GM18507 (cell line): Measurements from ENCODE around the gene BBS1.
A peak's percentile ranks its signal among the peaks of the same experiment; 100 is the strongest.
"Not testable (repeated sequence)": the region's sequence is repeated elsewhere in the genome, so short reads cannot be mapped to it uniquely, and the experiment has no call there.

Source experiments
- DNase-seq: peaks from one replicate; pipeline ENCODE4 v3.0.0; 2011; ENCODE audit warnings: low read depth; ENCODE audit not compliant: insufficient read length; ENCODE audit errors: extremely low spot score
- FAIRE-seq: peaks from 2 replicates; lab custom pipeline; 2011; peaks lifted over from hg19 to GRCh38; lab: Jason Lieb, UNC

Gene BBS1

DNA sequence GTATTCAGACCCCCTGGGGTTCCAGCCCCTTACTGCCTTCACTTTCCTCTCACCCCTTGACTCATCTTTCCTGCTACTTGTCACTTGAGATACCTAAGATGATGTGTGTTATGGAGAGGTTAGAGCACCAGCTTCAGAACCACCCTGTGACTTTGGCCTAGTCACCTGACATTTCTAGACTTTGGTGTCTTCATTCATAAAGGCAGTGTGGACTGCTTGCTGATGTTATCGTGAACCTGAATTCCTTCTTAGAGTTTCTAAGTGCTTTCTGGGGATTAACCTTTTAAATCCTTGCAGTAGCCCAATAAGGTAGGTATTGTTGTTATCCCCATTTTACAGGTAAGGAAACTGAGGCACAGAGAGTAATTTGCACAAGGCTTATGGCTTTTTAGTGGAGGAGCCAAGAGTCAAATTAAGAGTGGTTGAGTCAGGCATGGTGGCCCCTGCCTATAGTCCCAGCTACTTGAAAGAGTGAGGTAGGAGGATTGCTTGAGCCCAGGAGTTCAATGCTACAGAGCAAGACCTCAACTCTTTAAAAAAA is 5.1 kb upstream of the BBS1 start:
- FAIRE-seq (no peak), DNase-seq (no peak)

- DNase-seq (no peak), FAIRE-seq (no peak)
Observed at GRCh38 chr11:66509131-66509561, 1.3 kb upstream of the BBS1 start.

GRCh38 chr11:66510990-66511339 is 530 bp downstream of the BBS1 start:
- no peak for DNase-seq
- FAIRE-seq, result no peak

- no peak for FAIRE-seq
- DNase-seq, result no peak
Observed at GRCh38 chr11:66523611-66524010, 13.2 kb downstream of the BBS1 start.

DNA sequence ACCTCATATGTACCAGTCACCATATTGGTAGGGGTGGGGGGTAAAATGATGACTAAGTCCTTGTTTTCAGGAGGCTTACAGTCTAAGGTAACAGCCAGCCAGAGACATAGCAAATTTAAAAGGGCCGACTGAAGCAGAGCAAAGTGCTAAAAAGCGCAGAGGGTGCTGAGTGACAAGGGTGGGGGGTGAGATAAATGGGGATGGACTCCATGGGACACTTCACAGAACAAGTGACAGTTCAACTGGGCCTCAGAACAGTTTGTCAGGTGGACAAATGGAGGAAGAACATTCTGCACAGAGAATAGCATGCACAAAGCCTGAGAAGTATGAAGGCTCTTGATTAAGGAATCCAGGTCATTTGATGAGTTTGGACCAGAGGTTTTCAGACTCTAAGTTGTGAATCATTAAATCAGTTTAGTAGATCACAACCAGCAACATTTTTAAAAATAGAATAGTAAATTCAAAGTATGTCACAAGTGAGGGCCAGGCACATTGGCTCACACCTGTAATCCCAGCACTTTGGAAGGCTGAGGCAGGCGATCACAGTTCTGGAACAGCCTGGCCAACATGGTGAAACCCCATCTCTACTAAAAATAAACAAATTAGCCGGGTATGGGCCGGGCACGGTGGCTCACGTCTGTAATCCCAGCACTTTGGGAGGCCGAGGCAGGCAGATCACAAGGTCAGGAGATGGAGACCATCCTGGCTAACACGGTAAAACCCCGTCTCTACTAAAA is 14.0 kb downstream of the BBS1 start:
- DNase-seq, result no peak
- FAIRE-seq, result no peak

DNA sequence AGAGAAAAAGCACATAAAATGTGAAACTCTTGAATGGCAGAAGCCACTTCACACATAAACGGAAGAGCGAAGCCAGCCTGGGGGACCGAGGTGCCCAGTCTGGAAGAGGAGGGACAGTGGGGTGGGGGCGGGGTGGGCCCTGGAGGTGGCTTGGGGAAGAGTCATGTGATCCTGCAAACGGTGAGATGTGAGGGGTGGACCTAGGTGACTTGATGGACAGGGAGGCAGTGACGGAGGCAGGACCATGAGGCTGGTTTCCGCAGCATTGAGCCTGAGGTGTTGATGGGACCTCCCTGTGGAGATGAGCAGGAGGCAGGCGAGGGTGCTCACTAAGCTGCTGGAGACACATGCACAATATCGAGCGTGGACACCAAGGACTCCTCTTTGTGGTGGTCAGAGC is 18.6 kb downstream of the BBS1 start:
- no peak for FAIRE-seq

GRCh38 chr11:66529655-66530054 is 19.2 kb downstream of the BBS1 start:
- no peak for DNase-seq
- no peak for FAIRE-seq

More for the DNA sequence above, 18.6 kb downstream of the BBS1 start:
- DNase-seq, result no peak

DNA sequence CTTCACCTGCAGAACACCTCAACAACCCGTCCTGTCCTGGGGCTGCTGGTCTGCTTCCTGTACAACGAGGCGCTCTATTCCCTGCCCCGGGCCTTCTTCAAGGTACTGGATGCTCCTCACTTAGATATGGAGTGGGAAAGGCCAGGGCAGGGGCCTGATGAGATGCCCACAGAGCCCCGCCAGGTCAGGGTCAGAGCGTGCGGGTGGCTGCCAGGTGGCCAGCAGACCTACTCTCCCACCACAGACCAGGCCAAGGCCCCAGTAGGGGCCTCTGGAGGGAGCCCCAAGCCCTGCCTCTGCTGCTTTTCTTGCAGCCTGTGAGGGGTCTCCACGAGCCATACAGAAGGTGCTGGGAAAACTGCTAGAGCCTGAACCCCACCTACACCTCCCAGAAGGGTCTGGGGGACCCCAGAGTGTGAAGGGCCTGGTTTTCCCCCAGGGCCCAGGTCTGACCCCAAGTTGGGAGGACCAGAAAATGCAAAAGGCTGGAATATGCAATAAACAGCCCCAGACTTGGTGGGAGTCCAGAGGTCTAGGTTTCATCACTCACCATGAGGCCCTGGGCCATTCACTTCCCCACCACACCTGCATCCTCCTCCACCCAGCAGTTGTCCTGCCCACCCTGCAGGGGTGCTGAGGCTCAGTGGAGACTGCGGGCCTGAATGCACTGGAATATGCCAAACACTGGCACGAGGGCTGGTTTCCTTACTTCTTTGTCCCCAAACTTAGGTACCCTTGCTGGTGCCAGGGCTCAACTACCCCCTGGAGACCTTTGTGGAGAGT is 20.7 kb downstream of the BBS1 start:
- no peak for FAIRE-seq

GRCh38 chr11:66531841-66532240 is 21.4 kb downstream of the BBS1 start:
- no peak for FAIRE-seq
- DNase-seq, result no peak

More for the DNA sequence above, 20.7 kb downstream of the BBS1 start:
- no peak for DNase-seq

- FAIRE-seq (no peak), DNase-seq (no peak)
Observed at GRCh38 chr11:66532784-66533183, 22.3 kb downstream of the BBS1 start.

DNA sequence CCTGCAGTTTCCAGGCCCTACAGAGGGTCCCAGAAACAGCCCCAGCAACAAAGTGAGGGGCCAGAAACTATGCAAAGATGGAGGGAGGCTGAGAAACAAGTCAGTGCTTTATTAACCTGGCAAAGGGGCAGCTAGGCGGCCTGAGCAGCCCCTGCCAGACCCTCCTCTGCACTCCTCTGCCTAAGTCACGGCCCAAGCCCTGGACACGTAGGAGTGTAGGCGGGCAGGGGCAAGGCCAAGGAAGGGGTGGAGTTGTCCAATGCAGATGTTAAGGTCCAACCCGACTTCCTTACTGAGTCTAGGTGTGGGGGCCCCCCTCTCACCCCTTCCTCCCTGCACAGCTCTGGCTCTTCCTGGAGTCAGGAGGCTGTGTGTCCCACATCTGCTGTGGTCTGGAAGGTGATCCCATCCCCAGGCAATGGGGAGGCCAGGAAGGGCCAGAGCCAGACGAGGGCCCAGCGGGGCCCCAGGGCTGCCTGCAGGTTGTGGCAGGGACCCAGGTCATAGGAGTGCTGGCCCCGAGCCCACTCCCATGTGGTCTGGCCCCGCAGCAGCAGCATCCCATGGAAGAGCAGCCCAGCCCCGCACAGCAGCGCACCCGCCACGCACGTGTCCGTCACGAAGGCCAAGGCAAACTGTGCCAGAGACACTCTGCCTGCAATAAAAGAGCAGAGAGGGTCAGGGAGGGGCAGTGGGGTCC is 28.9 kb downstream of the BBS1 start:
- no peak for DNase-seq
- no peak for FAIRE-seq

GRCh38 chr11:66539870-66540213 is 29.4 kb downstream of the BBS1 start:
- DNase-seq (no peak), FAIRE-seq (no peak)

- not testable (repeated sequence) for FAIRE-seq, DNase-seq
Observed at GRCh38 chr11:66540598-66540997, 30.2 kb downstream of the BBS1 start.

DNA sequence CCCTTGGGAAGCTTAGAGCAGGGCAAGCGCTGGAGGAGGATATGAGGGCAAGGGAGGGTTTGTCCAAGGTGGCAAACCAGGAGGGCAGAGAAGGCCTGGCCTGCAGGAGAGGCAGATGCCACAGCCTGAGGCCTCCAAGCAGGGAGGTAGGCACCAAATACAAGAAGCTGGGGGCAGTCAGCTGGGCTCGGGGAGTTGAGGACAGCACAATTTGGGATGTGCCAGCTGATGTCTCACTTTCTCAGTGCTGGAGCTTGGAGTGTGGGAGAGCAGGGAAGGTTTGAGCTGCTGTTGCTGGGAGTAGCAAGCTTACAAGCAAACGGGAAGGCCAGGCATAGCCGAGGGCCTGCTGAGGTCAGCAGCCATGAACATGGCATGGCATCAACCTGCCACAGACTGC is 31.5 kb downstream of the BBS1 start:
- DNase-seq, result no peak
- no peak for FAIRE-seq

GRCh38 chr11:66542362-66542761 is 31.9 kb downstream of the BBS1 start:
- FAIRE-seq (no peak), DNase-seq (no peak)

DNA sequence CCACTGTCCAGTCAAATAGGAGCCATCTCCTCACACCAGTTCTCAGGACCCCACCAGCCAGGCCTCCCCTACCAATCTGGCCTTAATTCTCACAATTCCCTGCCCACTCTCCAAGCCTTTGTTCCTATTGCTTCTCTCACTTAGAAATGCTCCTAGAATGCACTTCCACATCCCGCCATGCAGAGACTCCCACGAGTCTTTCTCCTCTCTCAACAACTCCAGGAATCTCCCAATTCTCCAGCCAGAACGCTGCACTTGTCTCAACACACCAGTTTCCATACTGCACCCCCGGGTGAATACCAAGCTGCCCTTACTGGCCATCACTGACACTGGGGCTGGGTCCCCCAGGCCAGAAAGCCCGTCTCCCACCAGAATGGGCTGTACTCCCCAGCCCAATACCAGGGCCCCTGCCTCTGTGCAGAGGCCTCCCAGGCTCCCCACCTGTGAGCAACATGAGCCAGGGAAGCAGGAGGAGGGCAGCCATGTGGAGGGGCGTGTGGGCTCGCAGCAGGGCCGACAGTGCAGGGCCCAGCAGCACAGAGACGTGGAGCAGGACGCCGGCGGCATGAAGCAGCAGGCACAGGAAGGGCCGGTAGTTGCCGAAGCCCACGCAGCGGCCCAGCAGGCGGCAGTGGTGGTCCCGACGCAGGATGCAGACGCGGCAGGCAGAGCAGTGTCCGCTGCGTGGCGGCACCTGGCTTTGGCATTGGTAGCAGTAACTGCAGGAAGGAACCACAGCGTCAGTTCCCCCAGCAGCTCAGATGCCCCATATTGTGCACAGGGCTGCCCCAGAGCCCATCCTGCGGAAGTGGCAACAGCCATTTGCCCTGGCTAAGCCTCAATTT is 33.0 kb downstream of the BBS1 start:
- peak; percentile 59 for FAIRE-seq
- DNase-seq, result peak; percentile 37

DNA sequence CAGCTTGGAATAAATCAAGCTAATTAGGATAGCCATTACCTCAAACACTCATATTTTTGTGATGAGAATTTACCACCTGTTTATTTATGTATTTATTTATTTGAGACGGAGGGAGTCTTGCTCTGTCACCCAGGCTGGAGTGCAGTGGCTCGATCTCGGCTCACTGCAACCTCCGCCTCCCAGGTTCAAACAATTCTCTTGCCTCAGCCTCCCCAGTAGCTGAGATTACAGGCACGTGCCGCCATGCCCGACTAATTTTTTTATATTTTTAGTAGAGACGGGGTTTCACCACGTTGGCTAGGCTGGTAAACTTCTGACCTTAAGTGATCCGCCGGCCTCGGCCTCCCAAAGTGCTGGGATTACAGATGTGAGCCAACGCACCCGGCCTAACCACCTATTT is 34.5 kb downstream of the BBS1 start:
- DNase-seq, FAIRE-seq: not testable (repeated sequence)

DNA sequence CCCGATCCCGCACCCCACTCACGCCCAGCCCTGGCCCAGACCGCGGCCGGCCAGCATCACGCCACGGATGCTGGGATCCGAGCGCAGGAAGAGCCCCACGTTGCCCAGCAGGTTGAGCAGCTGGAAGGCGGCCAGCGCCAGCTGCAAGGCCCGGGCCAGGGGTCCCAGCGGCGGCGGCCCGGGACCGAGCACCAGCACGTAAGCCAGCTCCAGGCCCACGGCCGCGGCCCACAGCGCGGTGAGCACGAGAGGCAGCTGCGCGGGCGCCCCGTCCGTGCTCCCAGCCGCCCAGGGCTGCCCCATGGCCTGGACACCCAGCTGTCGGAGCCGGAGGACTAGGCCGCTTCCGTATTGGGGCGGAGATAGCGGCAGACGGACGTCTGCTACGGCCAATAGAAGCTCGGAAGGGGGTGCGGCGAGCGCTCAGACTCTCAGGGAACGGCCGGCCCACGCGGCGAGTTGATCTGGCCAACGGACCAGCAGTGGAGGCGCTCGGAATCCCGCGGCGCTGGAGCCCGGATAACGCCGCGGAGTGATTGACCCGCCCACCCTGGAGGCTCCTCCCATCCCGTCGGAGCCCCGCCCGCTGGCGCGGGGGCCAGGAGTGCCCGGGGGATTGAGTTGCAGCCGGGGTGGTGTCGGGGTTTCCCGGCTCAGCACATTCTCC is 35.4 kb downstream of the BBS1 start, which contains the start of gene ZDHHC24:
ZDHHC24 (minus strand) TSS at position 348 of the 667 bp plus-strand sequence; CDS start at position 303, 45 bp downstream.
- DNase-seq (peak; percentile 97), FAIRE-seq (peak; percentile 94)
